T-helper 9 cell (primary cell): ENCODE measurements around the gene NIPBL.
"Not testable (repeated sequence)": the region's sequence is repeated elsewhere in the genome, so short reads cannot be mapped to it uniquely, and the experiment has no call there.

Experiments used
- DNase-seq: peaks from one replicate; pipeline ENCODE4 v3.0.0-alpha.2; 2020

The NIPBL gene

DNA sequence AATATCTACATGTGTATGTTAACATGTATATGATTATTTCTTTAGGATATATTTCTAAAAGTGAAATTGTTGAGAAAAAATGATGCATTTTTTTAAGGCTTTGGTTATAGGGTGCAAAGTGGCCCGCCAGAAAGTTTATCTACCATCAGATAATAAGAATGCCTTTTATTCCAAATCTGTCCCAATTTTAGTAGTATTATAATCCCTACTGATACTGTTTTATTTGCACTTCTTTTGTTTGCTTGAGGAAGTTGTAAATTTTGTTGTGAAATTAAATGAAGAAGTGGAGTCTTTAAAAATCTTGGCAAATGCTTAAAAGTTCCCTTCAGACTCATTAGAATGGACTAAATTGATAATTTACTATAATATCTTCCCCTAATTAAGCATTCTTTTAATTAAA is 73.0 kb downstream of the NIPBL start:
- no peak for DNase-seq

DNA sequence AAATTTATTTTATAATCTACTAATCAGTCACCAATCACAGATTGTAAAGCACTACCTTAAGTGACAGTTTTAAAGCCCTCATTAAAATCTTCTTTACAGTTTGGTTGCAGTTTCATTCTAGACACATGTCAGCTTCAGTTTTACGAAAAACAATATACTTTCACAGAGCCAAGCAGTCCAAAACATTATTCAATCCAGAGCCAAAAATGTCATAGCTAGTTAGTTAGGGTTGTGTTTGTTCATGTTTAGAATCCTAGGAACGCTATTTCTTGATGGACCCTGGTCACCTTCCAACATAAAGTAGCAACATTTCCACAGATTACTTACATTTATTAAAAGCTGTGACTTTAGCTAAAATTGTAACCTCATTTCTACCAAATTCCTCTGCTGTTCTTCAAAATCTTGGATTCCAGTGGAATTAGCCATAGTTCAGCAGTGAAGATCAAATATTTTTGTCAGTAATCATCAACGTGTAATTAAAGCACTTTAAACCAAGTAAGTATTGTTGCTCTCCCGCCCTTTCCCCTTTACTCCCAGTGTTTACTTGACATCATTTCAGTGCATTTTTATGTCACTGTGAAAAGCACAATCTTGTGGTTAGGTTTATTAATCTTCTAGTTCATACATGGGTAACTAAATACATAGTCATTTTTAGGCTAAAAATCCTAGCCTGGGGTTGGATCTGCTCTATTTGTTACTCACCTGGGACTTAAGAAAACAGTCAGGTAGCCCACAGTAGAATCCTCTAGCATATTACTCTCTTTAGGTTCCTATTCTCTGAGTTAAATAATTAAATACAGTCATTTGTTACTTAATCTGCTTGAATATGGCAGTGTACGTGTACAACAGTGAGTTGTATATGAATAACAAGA is 74.3 kb downstream of the NIPBL start:
- DNase-seq, result no peak

DNA sequence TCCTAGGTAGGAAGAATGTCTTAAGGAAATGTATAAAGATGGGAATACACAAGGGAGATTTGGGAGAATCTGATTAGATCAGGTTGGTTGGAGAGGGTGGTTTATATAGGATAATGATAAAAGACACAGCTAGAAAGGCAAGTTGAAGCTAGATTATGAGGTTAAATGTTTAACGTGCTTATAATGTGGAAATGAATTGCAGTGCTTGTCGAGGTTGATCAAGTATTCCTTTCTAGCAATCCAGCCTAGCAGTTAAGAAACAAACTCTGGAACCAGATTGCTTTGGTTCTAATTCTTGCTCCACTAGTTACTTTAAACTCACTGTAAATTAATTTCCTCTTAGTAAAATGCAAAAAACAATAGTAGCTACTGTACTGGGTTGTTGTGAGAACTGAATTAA is 76.5 kb downstream of the NIPBL start:
- DNase-seq, result no peak

DNA sequence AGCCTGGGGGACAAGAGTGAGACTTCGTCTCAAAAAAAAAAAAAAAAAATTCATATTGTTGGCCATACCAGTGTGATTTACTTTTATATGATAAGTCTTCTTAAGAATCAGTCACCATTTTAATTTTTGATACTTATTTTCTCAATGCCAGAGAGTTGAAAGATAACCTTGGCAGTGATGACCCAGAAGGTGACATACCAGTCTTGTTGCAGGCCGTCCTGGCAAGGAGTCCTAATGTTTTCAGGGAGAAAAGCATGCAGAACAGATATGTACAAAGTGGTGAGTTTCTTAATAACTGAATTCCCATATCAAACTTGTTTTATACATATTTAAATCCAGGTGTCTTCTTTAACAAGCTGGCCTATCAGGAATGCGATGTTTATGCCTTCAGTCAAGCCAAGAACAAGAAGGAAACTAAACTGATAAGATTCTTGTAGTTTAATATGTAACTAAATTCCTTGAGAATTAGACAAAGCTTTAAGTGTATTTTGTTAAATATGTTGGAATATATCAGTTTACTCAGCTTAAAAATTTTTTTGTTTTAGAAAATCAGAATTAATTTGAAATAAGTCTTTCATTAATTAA is 81.5 kb downstream of the NIPBL start:
- no peak for DNase-seq

DNA sequence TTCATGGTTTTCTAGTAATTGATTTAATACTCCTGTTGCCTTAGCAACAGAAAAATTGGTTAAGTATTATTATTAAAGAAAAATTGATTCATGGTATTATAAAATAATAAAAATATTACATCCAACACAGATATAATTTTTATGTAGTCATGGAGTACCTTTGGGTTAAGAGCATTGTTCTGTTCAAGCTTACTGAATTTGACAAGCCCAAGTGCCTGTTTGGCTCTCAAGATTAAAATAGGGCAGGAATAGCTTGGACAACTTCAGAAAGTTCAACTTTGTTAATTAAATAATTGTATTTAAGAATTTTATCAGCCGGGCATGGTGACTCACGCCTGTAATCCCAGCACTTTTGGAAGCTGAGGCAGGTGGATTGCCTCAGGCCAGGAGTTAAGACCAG is 82.0 kb downstream of the NIPBL start:
- DNase-seq, result no peak

DNA sequence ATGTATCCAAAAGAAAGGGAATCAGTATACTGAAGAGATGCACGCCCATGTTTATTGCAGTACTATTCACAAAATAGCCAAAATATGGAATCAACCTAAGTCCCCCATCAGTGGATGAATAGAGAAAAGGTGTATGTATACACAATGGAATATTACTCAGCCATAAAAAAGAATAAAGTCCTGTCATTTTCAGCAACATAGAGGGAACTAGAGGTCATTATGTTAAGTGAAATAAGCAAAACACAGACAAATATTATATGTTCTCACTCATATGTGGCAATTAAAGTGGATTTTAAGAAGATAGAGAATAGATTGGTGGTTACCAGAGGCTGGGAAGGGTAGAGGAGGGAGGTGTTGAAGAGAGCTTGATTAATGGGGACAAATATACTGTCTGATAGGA is 88.6 kb downstream of the NIPBL start:
- no peak for DNase-seq

DNA sequence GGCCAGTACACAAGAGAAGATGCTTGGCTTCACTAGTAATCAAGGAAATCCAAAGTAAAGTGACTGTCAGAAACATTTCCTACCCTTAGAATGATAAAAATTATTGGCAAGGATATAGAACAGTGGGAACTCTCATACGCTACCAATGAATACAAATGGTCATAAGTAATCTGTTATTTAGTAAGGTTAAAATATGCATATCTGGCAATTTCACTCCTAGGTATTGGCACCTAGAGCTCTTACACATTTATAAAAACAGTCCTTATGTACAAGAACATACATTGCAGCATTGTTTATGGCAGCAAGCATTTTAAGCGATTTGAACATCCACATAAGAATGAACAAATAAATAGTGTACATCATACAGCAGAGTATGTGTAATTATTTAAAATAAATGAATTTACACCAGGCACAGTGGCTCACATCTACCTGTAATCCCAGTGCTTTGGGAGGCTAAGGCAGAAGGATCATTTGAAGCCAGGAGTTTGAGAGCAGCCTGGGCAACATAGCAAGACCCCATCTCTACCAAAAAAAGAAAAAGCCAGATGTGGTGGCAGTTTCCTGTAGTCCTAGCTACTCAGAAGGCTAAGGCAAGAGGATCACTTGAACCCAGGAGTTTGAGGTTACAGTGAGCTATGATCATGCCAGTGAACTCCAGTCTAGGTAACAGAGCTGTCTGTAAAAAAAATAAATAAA is 93.3 kb downstream of the NIPBL start:
- DNase-seq, result no peak

DNA sequence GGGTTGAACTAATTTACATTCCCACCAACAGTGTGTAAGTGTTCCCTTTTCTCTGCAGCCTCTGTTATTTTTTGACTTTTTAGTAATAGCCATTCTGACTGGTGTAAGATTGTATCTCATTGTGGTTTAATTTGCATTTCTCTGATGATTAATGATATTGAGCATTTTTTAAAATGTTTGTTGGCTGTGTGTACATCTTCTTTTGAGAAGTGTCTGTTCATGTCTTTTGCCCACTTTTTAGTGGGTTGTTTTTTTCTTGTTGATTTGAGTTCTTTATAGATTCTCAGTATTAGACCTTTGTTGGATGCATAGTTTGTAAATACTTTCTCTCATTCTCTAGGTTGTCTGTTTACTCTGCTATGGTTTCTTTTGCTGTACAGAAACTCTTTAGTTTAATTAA is 101.6 kb downstream of the NIPBL start:
- DNase-seq, result no peak

DNA sequence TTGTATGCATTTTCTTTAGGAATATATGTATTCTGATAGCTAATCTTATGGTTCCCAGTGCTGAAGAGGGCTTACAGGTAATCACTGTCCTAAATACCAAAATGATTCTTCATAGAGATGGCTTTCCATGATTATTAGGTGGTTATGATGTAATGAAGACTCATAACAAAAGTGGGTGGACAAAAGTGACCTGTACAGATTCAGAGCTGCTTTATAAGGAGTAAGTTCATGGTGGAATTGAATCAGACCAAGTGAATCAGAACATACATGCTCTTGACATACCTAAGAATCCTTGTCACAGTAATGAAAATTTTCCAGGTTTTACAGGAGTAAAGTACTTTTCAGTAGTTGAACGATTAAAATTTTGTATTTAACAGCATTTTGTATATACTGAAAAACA is 105.6 kb downstream of the NIPBL start:
- DNase-seq, result no peak

DNA sequence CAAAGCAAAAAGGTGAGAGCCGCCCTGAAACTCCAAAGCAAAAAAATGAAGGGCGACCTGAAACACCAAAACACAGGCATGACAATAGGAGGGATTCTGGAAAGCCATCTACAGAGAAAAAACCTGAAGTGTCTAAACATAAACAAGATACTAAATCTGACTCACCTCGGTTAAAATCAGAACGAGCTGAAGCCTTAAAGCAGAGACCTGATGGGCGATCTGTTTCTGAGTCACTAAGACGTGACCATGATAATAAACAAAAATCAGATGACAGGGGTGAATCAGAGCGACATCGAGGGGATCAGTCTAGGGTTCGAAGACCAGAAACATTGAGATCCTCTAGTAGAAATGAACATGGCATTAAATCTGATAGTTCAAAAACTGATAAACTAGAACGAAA is 108.8 kb downstream of the NIPBL start:
- no peak for DNase-seq

DNA sequence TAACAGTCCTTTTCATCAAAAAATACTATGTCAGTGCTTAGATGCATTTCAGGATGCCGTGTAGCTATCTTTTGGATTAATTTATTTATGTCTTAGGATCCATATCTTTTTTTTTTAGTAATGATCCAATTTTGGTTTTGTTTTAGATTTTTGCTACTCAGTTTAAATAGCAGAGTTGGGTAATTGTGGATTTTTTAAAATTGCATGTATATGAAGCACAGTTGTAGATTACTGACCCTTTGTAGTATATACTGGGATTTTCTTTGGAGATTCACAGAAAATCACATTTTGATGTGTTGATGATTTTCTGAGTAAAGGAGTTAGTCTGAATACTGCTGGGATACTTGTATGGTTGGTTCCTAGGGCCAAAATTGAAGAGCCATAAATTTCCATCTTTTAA is 111.8 kb downstream of the NIPBL start:
- DNase-seq, result no peak

DNA sequence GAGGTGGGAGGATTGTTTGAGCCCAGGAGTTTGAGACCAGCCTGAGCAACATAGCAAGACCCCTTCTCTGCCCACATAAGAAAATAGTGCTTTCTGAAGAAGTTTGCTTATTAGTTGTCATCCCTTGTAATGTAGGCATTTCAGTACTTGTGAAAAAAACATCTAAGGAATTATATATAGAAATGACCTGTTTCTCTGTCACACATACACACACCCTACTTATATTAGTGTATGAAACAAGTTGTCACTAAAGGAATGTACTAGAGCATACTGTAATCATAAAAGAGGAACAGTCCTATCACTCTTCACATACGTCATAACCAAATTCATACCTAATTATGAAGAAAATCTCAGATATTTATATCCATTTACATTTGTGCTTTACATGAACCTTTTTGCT is 122.0 kb downstream of the NIPBL start:
- no peak for DNase-seq

DNA sequence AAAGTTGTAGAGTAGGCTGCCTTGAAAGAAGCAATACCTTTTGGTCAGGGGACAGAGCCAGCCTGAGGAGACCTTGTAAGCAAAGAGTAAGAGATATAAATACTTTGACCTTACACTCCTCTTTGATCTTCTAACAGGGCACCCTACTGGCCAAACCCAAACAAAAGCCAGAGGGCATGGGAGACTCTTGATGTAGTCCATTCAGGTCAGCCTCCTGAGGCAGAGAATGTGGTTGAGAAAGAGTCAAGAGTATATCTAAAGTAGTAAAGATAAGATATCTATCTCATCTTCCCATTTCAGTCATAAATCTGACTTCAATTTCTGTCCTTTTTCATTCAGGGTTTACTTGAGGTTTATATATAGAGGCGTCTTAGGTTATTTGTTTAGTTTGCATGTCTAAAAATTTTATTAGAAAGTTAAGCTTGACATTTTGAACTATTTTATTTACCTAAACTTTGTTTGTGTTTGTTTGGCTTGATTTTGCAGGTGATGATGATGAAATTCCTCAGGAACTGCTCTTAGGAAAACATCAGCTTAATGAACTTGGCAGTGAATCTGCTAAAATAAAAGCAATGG is 125.7 kb downstream of the NIPBL start:
- DNase-seq, result no peak

DNA sequence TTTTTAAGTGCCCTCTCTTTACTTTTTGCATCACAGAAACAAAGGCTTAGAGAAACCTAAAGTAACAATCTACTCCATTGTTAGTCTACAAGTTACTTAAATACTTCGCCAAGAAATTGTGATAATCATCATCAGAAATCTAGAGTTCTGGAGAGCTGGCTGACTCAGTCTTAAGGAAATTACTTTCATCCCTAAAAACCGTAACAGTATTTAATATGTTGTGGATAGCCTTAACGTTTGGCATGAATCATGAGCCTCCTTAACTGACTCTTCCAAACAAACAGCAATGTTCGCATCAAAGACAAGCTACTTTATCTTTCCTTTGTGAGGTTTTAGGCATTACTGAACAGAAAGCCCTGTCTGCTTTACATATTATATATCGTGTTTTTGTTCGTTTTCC is 128.7 kb downstream of the NIPBL start:
- DNase-seq, result no peak

DNA sequence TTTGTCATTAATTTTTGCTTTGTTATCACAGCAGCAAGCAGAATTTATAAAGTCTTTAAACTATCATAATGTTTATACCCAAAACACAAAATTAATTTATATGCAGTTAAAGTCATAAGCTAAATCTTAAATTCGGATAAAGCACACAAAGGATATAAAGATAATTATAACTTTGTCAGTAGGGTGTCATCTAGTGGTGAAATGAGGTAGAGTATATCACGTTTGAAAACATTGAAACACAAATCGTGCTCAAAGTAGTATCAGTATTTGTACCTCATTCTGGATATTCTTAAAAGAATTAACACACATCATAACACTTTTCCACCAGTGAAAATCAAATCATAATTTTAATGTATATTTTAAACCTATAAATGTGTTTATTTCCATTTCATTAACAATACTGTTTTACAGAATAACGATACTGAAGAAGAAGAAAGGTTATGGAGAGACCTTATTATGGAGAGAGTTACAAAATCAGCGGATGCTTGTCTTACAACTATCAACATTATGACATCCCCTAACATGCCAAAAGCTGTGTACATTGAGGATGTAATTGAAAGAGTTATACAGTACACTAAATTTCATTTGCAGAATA is 129.5 kb downstream of the NIPBL start:
- DNase-seq, result no peak

DNA sequence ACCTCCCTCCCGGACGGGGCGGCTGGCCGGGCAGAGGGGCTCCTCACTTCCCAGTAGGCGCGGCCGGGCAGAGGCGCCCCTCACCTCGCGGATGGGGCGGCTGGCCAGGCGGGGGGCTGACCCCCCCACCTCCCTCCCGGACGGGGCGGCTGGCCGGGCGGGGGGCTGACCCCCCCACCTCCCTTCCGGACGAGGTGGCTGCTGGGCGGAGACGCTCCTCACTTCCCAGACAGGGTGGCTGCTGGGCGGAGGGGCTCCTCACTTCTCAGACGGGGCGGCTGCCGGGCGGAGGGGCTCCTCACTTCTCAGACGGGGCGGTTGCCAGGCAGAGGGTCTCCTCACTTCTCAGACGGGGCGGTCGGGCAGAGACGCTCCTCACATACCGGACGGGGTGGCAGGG is 136.6 kb downstream of the NIPBL start:
- DNase-seq, result not testable (repeated sequence)

DNA sequence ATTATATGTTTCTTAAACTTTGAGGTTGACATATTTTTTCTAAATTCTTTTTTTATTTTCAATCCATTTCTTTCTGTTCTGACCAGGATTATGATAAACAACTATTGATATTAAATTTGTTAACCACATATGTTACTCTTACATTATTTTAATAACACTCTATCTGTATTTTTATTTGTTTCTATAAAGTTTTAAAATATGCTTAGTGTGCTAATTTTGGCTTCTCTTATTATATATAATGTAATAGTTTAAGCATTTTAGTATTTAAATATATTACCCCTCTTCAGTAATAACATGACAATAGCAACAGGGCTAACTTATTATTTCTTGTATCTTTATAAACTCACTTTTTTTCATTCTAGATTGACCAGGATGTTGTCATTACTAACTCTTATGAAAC is 137.8 kb downstream of the NIPBL start:
- DNase-seq, result no peak

DNA sequence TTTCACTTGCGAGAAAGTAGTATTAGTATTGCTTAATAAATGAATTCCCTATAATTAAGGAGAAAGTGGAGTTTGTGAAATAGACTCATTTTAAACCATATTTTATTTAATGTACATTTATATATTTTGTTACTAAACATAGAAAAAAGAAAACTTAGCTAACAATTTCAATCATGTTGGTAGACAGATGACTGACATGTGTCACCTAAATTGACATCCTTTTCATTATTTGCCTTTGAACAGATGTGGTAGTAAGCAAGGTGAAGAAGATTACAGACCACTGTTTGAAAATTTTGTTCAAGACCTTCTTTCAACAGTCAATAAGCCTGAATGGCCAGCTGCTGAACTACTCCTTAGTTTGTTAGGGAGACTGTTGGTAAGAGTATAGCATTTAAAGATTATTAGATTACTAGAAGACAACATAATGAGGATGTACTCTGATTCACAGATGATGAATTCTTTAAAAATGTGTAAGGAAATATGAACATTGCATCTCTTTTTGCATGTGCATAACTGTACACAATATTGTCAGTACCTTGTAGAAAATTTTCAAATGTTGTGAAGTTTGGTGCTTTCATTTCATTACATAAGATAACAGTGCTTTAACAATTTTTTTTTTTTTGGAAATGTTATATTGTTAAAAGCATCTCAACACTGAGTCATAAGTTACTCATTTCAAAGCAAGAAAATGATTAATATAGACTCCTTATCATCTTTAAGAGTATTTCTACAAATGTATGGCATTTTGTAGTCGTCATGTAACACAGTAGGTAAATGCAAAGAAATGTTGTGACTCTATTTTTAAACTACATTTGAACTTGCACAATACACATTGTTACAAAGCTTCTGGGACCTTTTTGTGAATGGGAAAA is 139.5 kb downstream of the NIPBL start:
- DNase-seq, result no peak

DNA sequence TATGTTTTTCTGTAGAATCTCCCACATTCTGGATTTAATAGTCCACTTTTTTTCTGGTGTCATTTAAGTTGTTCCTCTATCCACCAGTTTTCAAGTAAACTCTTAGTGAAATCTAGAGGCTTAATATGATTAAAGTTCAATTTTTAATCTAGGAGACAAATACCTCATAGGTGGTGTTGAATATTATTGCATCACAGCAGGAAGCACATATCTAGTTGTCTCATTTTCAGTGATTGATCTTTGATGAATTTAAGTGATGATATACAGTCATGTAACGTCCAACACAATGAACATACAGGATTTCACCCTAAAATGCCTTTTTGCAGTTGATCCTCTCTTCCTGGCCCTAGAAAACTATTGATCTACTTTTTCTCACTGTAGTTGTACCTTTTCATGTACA is 152.3 kb downstream of the NIPBL start:
- DNase-seq, result no peak

DNA sequence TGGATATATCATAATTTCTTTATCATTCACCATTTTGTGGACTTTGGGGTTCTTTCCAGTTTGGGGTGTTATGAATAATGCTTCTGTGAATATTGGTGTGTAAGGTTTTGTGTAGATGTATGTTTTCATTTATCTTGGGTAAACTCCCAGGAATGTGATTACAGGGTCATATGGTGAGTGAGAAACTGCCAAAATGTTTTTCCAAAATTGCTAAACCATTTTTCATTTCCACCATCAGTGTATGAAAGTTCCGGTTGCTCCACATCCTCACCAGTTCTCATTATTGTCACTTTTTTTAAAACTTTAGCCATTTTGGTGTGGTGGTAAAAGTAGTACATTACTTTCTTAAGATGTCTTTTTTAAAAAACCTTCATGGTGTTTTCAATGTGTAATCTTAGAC is 152.9 kb downstream of the NIPBL start:
- no peak for DNase-seq

DNA sequence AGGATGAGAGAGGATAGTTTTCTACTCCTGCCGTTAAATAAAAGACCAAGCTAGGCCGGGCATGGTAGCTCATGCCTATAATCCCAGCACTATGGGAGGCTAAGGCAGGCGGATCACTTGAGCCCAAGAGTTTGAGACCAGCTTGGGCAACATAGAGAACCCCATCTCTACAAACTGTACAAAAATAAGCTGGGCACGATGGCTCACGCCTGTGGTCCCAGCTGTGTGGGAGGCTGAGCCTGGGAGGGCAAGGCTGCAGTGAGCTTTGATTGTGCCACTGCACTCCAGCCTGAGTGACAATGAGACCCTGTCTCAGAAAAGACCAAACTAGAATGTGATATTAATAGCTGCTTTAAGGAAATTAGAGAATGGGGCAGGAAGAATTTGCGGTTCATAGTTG is 158.4 kb downstream of the NIPBL start:
- no peak for DNase-seq

DNA sequence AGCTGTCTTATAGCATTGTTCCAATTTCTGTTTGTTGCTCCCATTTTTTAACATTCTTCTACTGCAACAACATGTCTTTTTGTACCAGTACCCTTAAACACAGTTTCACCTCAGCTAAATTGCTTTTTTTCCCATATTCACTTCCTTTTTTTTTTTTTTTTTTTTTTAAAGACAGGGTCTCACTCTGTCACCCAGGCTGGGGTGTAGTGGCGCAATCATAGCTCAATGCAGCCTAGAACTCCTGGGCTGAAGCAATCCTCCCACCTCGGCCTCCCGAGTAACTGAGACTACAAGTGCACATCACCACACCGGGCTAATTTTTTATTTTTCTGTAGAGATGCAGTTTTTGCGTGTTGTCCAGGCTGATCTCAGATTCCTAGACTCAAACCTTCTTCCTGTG is 161.3 kb downstream of the NIPBL start:
- DNase-seq, result no peak
